Right lobe of liver (tissue), 6 donors: ENCODE results near the gene WDFY3. TPM values are rescaled to one million over a fixed set of nuclear protein-coding genes. Genes with fewer than 3 reads are reported as not detected.

Source experiments
- ATAC-seq, 4 donors: fragments of 200-7000 bp; cut with Tn5 transposase; one replicate each; pipeline ENCODE4 v1.9.1; 2020; ENCODE audit warnings: mild to moderate bottlenecking in 4 of 4, moderate library complexity in 4 of 4
- DNase-seq, 3 donors: peaks; one replicate each; pipeline ENCODE4 v3.0.0-alpha.2; 2020
- H3K27ac ChIP-seq, 3 donors: fragments of 200-600 bp; one replicate each; pipeline ENCODE4 v1.8.0; 2022
- H3K27me3 ChIP-seq, 2 donors: fragments of 200-600 bp; one replicate each; pipeline ENCODE4 v1.8.0; 2022
- H3K36me3 ChIP-seq, 4 donors: fragments of 200-600 bp; sonication (generic) in 1 of 4; one replicate each; pipeline versions ENCODE4 v1.5.1 to v1.8.0; 2017 to 2022; ENCODE audit warnings: control low read depth in 1 of 4
- H3K4me1 ChIP-seq, 4 donors: fragments of 200-600 bp; sonication (generic) in 1 of 4; one replicate each; pipeline versions ENCODE4 v1.5.1 to v1.8.0; 2017 to 2022; ENCODE audit warnings: control low read depth in 1 of 4
- H3K4me3 ChIP-seq, 3 donors: fragments of 200-600 bp; one replicate each; pipeline ENCODE4 v1.8.0; 2022
- H3K9me3 ChIP-seq, 4 donors: fragments of 200-600 bp; sonication (generic) in 1 of 4; one replicate each; pipeline versions ENCODE4 v1.5.1 to v1.8.0; 2017 to 2022; ENCODE audit warnings: control low read depth in 1 of 4
- POLR2A ChIP-seq: fragments of 450-650 bp; IDR thresholded peaks from one replicate; pipeline ENCODE4 v1.6.1; 2017; ENCODE audit warnings: antibody characterized with exemption, mild to moderate bottlenecking
- WGBS: methylation state at CpG from one replicate; pipeline ENCODE4 v1.1.6; 2018; ENCODE audit warnings: low coverage, low lambda C conversion rate; ENCODE audit not compliant: insufficient coverage; ENCODE audit errors: missing lambda C conversion rate; 5-methylcytosine and 5-hydroxymethylcytosine counted together
- intact Hi-C, 2 donors: fragments of 100-400 bp; cut with DNase I; formaldehyde crosslinking; loops; one replicate each; pipeline versions ENCODE4 v1.11.2 to v1.14.1; 2022
- total RNA-seq, 6 experiments: library from RNA; depleted of rRNA in 2 of 6; stranded (reverse); fragments of >200 nt in 2 of 6; fragmentation: NEBNext Ultra II Directional in 3 of 6; extraction: Animal tissue kit (Norgen Biotek cat#: 25700) in 3 of 6; gene quantifications; one replicate each; pipeline versions ENCODE4 v1.1.0 to v1.2.4, GENCODE V29; 2016 to 2023
- TF ChIP-seq, protein P1 (sequence below), 4 donors: fragments of 200-600 bp in 3 of 4; fragments of 450-650 bp in 1 of 4; IDR thresholded peaks; one replicate each; pipeline versions ENCODE4 v1.5.1 to v1.8.0; 2016 to 2022; ENCODE audit warnings: antibody characterized with exemption in 4 of 4, mild to moderate bottlenecking in 2 of 4
- donor health status: DM: no; HTN: yes; CAD: no.
- donor health status: DM: no; HTN: no; CAD: no.
- donor health status: DM: no; HTN: no; CAD: no.
- donor health status: DM: no; HTN: yes; CAD: no.
- donor health status: DM: no; HTN: yes; CAD: no.

WDFY3 gene
- total RNA-seq, 6 experiments from 2014 or later: 18.8 to 36.5 (median 25.9) TPM

DNA sequence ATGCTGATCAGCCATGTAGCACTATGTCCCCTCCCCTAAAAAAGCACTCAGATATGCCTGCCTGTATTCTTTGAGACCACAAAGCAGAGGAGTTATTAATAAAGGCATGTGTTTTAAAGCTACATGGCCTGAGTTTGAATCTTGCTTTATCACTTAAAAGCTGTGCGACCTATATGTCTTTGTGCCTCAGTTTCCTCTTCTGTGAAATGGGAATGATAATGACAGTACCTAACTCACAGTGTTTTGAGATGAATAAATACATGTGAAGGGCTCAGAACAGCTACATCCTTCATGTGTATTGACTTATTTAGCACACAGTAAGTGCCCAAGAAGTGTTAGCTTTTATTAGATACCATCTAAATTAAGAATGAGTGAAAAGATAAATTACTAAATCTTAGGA lies 180.0 kb downstream of the WDFY3 start:
- H3K36me3 ChIP-seq: peaks cover 0 to 34% (median 8%) of the 10 kb centered on the region in 4 donors
- intact Hi-C loops: no loop called here

DNA sequence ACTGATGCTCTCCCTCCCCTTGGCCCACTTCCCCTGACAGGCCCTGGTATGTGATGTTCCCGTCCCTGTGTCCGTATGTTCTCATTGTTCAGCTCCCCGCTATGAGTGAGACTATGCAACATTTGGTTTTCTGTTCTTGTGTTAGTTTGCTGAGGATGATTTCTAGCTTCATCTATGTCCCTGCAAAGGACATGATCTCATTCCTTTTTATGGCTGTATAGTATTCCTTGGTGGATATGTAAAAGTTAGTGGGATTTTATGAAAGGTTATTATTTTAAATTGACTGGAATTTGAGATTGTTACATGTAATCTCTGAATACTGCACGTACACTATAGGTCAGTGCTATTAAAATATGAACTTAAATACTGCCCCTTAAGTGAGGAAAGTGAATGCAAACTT lies 184.0 kb downstream of the WDFY3 start:
- H3K36me3 ChIP-seq: peaks cover 0 to 50% (median 14%) of the 10 kb centered on the region in 4 donors

More for the DNA sequence above, 180.0 kb downstream of the WDFY3 start:
- no peak for TF ChIP-seq POLR2A
- TF ChIP-seq, protein P1, sequence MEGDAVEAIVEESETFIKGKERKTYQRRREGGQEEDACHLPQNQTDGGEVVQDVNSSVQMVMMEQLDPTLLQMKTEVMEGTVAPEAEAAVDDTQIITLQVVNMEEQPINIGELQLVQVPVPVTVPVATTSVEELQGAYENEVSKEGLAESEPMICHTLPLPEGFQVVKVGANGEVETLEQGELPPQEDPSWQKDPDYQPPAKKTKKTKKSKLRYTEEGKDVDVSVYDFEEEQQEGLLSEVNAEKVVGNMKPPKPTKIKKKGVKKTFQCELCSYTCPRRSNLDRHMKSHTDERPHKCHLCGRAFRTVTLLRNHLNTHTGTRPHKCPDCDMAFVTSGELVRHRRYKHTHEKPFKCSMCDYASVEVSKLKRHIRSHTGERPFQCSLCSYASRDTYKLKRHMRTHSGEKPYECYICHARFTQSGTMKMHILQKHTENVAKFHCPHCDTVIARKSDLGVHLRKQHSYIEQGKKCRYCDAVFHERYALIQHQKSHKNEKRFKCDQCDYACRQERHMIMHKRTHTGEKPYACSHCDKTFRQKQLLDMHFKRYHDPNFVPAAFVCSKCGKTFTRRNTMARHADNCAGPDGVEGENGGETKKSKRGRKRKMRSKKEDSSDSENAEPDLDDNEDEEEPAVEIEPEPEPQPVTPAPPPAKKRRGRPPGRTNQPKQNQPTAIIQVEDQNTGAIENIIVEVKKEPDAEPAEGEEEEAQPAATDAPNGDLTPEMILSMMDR (IDR thresholded peaks at IDR 0.05): no peak
- Histone ChIP-seq H3K27me3 (no peaks in the 10 kb centered on the region), H3K4me3 (no peak overlapping the region), H3K27ac (no peak overlapping the region), H3K4me1 (no peaks in the 10 kb centered on the region), H3K9me3 (no peaks in the 10 kb centered on the region)
- 89% methylated on average over 1 of the region's 1 CpG for WGBS
- ATAC-seq (no peak), DNase-seq (no peak)

DNA sequence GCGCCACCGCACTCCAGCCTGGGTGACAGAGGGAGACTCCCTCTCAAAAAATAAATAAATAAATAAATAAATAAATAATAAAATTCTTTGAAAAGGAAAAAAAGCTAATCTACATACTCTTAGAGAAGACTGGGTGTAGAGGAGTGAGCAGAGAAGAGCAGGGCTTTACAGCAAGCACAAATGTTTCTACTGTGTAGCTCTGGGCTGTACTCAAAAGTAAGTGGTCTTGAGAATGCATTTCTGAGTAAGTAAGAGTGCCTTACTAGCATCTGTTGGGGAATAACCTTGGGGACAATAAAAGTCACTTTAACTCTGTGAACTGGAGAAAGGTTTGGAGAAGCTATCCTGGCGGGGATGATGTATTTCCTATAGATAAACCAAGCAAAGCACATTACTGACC lies 185.8 kb downstream of the WDFY3 start:
- 95% methylated on average over 3 of the region's 3 CpGs for WGBS
- H3K9me3 ChIP-seq: no peaks in the 10 kb centered on the region
- peaks cover 0 to 35% (median 10%) of the 10 kb centered on the region in 4 donors for H3K36me3 ChIP-seq
- intact Hi-C loops: no loop called here
- no peak for ATAC-seq
- no peaks in the 10 kb centered on the region for H3K27me3 ChIP-seq
- no peak overlapping the region for H3K27ac ChIP-seq
- no peaks in the 10 kb centered on the region for H3K4me1 ChIP-seq
- H3K4me3 ChIP-seq: no peak overlapping the region
- no peak for TF ChIP-seq POLR2A
- TF ChIP-seq, protein P1 (IDR thresholded peaks at IDR 0.05): no peak
- DNase-seq: no peak

More for the DNA sequence above, 184.0 kb downstream of the WDFY3 start:
- TF ChIP-seq, protein P1 (IDR thresholded peaks at IDR 0.05): no peak
- TF ChIP-seq POLR2A: no peak
- no peak overlapping the region for H3K4me3 ChIP-seq
- H3K27ac ChIP-seq: no peak overlapping the region
- intact Hi-C loops: no loop called here
- DNase-seq: no peak
- H3K27me3 ChIP-seq: no peaks in the 10 kb centered on the region
- ATAC-seq: no peak
- WGBS: 88% methylated on average over 4 of the region's 4 CpGs
- no peaks in the 10 kb centered on the region for H3K9me3 ChIP-seq
- H3K4me1 ChIP-seq: no peaks in the 10 kb centered on the region

DNA sequence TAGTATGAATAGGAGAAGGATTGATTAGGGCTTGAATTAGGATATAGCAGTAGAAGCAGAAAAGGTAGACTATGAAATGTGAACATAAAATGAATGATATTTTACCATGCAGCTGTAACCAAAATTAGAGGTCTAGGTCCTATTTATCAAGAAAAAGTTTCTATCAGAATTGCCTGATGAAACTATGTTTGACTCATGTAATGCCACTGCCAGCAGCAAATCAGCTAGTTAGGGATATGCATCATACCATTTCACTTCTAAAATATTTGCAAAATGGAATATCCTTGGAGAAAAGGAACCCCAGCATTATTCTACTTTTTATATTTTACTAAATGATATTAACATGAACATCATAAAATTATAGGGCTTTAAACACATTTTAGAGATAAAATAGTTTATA lies 188.4 kb downstream of the WDFY3 start:
- no peak for DNase-seq
- no peak for TF ChIP-seq POLR2A
- TF ChIP-seq, protein P1 (IDR thresholded peaks at IDR 0.05): no peak
- intact Hi-C loops: no loop called here
- Histone ChIP-seq H3K4me3 (no peak overlapping the region), H3K36me3 (peaks cover 0 to 34% (median 13%) of the 10 kb centered on the region in 4 donors), H3K9me3 (no peaks in the 10 kb centered on the region), H3K27ac (no peak overlapping the region), H3K27me3 (no peaks in the 10 kb centered on the region), H3K4me1 (no peaks in the 10 kb centered on the region)
- no peak for ATAC-seq

DNA sequence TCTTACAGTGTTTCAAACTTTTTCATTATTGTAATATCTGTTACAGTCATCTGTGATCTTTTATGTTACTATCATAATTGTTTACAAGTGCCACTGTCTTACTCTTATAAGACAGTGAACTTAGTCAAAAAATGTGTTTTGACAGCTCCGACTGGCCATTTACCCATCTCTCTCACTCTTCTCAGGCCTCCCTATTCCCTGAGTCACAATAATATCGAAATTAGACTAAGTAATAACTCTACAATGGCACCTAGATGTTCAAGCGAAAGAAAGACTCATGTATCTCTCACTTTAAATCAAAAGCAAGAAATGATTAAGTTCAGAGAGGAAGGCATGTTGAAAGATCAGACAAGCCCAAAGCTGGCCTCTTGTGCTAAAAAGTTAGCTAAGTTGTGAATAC lies 199.3 kb downstream of the WDFY3 start:
- Histone ChIP-seq H3K9me3 (no peaks in the 10 kb centered on the region), H3K4me1 (no peaks in the 10 kb centered on the region), H3K27ac (no peak overlapping the region), H3K36me3 (peaks cover 0 to 6% (median 0%) of the 10 kb centered on the region in 4 donors), H3K4me3 (no peak overlapping the region), H3K27me3 (no peaks in the 10 kb centered on the region)
- TF ChIP-seq, protein P1 (IDR thresholded peaks at IDR 0.05): no peak
- TF ChIP-seq POLR2A: no peak
- ATAC-seq (no peak), DNase-seq (no peak)
- WGBS: 89% methylated on average over 3 of the region's 3 CpGs
- intact Hi-C loops: no loop called here
